Keratinocyte (primary cell): ENCODE data around the gene DUSP3. TPM values are rescaled to one million over a fixed set of nuclear protein-coding genes. Genes with fewer than 3 reads are reported as not detected.

Experiments
- DNase-seq: peaks from one replicate; pipeline ENCODE4 v3.0.0-alpha.2; 2011; ENCODE audit warnings: low read depth, missing footprints, low spot score
- FAIRE-seq: peaks from 2 replicates; lab custom pipeline; 2011; peaks lifted over from hg19 to GRCh38; lab: Jason Lieb, UNC
- H2AFZ ChIP-seq: 2 replicates; pipeline ENCODE4 v1.6.0; 2012; ENCODE audit warnings: low read length, control low read depth, inconsistent platforms; ENCODE audit not compliant: control insufficient read depth
- H3K27ac ChIP-seq: 2 replicates; pipeline ENCODE4 v1.5.1; 2011; ENCODE audit warnings: low read length; ENCODE audit not compliant: control insufficient read depth, insufficient read depth
- H3K27me3 ChIP-seq: 3 replicates; pipeline ENCODE4 v1.6.0; 2011; ENCODE audit warnings: low read length; ENCODE audit not compliant: control insufficient read depth, insufficient read depth; ENCODE audit errors: extremely low read depth
- H3K36me3 ChIP-seq, 2 experiments: 2 replicates in 1 of 2; 3 replicates in 1 of 2; pipeline ENCODE4 v1.5.1; 2011; ENCODE audit warnings: low read length in 2 of 2, mild to moderate bottlenecking in 1 of 2; ENCODE audit not compliant: control insufficient read depth in 2 of 2, insufficient read depth in 2 of 2; ENCODE audit errors: extremely low read depth in 1 of 2
- H3K4me1 ChIP-seq: 3 replicates; pipeline ENCODE4 v1.5.1; 2011; ENCODE audit warnings: low read length; ENCODE audit not compliant: control insufficient read depth, insufficient read depth; ENCODE audit errors: extremely low read depth
- H3K4me2 ChIP-seq: 3 replicates; pipeline ENCODE4 v1.6.0; 2011; ENCODE audit warnings: low read depth, low read length; ENCODE audit not compliant: control insufficient read depth, insufficient read depth; ENCODE audit errors: extremely low read depth
- H3K4me3 ChIP-seq, 3 experiments: fragments of 200-600 bp in 1 of 3; sonication (generic) in 1 of 3; 2 replicates in 2 of 3; 3 replicates in 1 of 3; pipeline ENCODE4 v1.5.1; 2011 to 2016; ENCODE audit warnings: low read length in 3 of 3, mild to moderate bottlenecking in 3 of 3, control low read depth in 2 of 3, inconsistent platforms in 1 of 3, low read depth in 1 of 3, mixed read lengths in 1 of 3, mixed run types in 1 of 3, moderate library complexity in 1 of 3; ENCODE audit not compliant: control insufficient read depth in 2 of 3, insufficient read depth in 2 of 3; ENCODE audit errors: extremely low read depth in 1 of 3
- H3K79me2 ChIP-seq: 2 replicates; pipeline ENCODE4 v1.6.0; 2012; ENCODE audit warnings: low read length; ENCODE audit not compliant: control insufficient read depth, insufficient read depth
- H3K9ac ChIP-seq: 3 replicates; pipeline ENCODE4 v1.6.0; 2011; ENCODE audit warnings: low read length; ENCODE audit not compliant: control insufficient read depth, insufficient read depth; ENCODE audit errors: extremely low read depth
- H3K9me1 ChIP-seq: 3 replicates; pipeline ENCODE4 v1.6.0; 2011; ENCODE audit warnings: low read length; ENCODE audit not compliant: control insufficient read depth, insufficient read depth; ENCODE audit errors: extremely low read depth
- H3K9me3 ChIP-seq: 2 replicates; pipeline ENCODE4 v1.5.1; 2012; ENCODE audit warnings: low read depth, low read length; ENCODE audit not compliant: control insufficient read depth
- H4K20me1 ChIP-seq: 3 replicates; pipeline ENCODE4 v1.6.0; 2011; ENCODE audit warnings: low read length; ENCODE audit not compliant: control insufficient read depth, insufficient read depth; ENCODE audit errors: extremely low read depth
- EZH2 ChIP-seq: IDR thresholded peaks from one replicate; pipeline ENCODE4 v1.6.1; 2012; ENCODE audit warnings: inconsistent platforms, mild to moderate bottlenecking, low read length, moderate library complexity
- dilution Hi-C: fragments of 300-500 bp; cut with MboI; formaldehyde crosslinking; loops from one replicate; pipeline ENCODE4 v1.7.0; 2020; ENCODE audit warnings: low sequenced_read_pairs; ENCODE audit not compliant: extremely low pct_ligation_motif_present
- polyA plus RNA-seq, 5 experiments: library from polyadenylated mRNA; depleted of rRNA in 3 of 5; stranded (reverse) in 3 of 5; stranded (forward) in 1 of 5; unstranded in 1 of 5; fragments of >200 nt; gene quantifications; 1 replicate in 1 of 5; 2 replicates in 3 of 5; 3 replicates in 1 of 5; pipeline versions ENCODE4 v1.2.1 to v1.2.3, GENCODE V29; 2011 to 2012; ENCODE audit warnings: missing spikeins in 2 of 5, low read depth in 1 of 5, low replicate concordance in 1 of 5
- TF ChIP-seq, protein P1 (sequence below), 3 experiments: IDR thresholded peaks in 1 of 3; conservative IDR thresholded peaks in 1 of 3; optimal IDR thresholded peaks in 1 of 3; 2 replicates in 2 of 3; 3 replicates in 1 of 3; pipeline versions ENCODE3 to v1.5.1; 2011; ENCODE audit warnings: low read length in 3 of 3, mild to moderate bottlenecking in 3 of 3, moderate library complexity in 2 of 3, control low read depth in 1 of 3, inconsistent platforms in 1 of 3; ENCODE audit not compliant: insufficient read depth in 2 of 3; ENCODE audit errors: extremely low read depth in 1 of 3

Gene DUSP3
- polyA plus RNA-seq, 1 donor (not counting 4 experiments of a cell fraction or from before 2014, with no cell fraction given), result 39.2 TPM

DNA sequence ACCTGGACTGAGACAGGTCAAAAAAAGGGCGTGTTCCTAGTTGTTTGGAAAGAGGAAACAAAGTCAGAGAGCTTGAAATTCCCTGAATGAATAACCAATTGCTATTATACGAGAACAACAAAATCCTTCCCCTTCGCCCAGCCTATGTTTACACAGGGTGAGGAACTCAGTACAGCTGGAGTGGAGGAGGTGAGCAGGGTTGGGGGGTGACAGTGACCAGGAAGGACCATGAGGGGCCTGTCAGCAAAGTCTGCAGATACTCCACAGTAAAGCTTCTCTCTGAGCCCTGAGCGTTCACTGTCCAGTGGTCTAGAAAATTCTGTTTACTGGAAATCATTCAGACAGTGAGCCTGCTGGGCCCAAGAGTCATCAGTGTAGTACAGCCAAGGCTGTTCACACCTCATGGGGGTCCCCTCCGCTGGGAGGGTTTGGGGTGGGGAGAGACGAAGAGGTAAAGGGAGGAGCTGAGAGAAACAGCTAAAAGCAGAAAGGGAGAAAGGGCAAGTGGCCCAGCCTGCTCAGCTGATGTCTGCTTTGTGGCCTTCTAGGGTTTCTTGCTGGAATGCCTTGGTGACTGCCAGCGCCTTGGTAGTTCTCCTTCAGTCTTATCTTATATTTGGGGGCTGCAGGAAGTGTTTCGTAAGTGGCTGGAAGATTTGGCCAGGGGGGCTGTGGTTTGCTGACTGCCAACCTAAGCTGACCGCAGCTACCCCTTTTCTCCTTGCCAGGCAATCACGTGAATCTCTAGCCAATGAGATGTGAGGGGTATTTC, 5.7 kb downstream of the DUSP3 start:
- dilution Hi-C loops, result no loop called here
- Histone ChIP-seq H3K4me1 (peaks cover 7% of the 10 kb centered on the region), H3K9ac (no peak overlapping the region), H3K79me2 (peaks cover 19% of the 10 kb centered on the region), H3K36me3 (peaks cover 37 to 43% of the 10 kb centered on the region in 2 experiments), H3K9me1 (no peaks in the 10 kb centered on the region), H2AFZ (no peak overlapping the region), H4K20me1 (peaks cover 2% of the 10 kb centered on the region), H3K27ac (no peak overlapping the region), H3K9me3 (no peaks in the 10 kb centered on the region), H3K4me3 (no peak overlapping the region), H3K4me2 (no peak overlapping the region), H3K27me3 (no peaks in the 10 kb centered on the region)
- TF ChIP-seq EZH2, result no peak
- TF ChIP-seq, protein P1, sequence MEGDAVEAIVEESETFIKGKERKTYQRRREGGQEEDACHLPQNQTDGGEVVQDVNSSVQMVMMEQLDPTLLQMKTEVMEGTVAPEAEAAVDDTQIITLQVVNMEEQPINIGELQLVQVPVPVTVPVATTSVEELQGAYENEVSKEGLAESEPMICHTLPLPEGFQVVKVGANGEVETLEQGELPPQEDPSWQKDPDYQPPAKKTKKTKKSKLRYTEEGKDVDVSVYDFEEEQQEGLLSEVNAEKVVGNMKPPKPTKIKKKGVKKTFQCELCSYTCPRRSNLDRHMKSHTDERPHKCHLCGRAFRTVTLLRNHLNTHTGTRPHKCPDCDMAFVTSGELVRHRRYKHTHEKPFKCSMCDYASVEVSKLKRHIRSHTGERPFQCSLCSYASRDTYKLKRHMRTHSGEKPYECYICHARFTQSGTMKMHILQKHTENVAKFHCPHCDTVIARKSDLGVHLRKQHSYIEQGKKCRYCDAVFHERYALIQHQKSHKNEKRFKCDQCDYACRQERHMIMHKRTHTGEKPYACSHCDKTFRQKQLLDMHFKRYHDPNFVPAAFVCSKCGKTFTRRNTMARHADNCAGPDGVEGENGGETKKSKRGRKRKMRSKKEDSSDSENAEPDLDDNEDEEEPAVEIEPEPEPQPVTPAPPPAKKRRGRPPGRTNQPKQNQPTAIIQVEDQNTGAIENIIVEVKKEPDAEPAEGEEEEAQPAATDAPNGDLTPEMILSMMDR (optimal IDR thresholded peaks at IDR 0.05 in 1 of 3, IDR thresholded peaks at IDR 0.05 in 1 of 3, conservative IDR thresholded peaks at IDR 0.05 in 1 of 3; ENCODE audit: extremely low read depth in 1 of 3, insufficient read depth in 2 of 3, low read length in 3 of 3), result no peak
- DNase-seq (no peak), FAIRE-seq (no peak)

DNA sequence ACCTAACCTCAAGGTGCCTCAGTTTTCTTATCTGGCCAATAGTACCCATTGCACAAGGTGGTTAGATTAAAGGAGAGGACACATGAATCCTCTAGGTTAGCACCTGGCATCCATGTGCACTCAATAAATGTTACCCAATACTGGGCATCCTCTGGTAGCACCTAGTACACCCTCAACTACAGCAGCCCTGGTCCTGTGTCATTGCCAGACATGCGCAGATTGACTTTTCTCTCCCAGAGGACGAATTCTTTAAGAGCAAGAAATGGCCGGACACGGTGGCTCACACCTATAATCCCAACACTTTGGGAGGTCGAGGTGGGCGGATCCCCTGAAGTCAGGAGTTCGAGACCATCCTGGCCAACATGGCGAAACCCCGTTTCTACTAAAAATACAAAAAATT, 7.3 kb downstream of the DUSP3 start:
- no peak for FAIRE-seq
- no peaks in the 10 kb centered on the region for H3K9me1 ChIP-seq
- H3K4me1 ChIP-seq, result no peaks in the 10 kb centered on the region
- H3K79me2 ChIP-seq, result peaks cover 10% of the 10 kb centered on the region
- no peak overlapping the region for H3K27ac ChIP-seq
- peaks cover 33 to 40% of the 10 kb centered on the region in 2 experiments for H3K36me3 ChIP-seq
- TF ChIP-seq EZH2, result no peak
- TF ChIP-seq, protein P1 (optimal IDR thresholded peaks at IDR 0.05 in 1 of 3, IDR thresholded peaks at IDR 0.05 in 1 of 3, conservative IDR thresholded peaks at IDR 0.05 in 1 of 3; ENCODE audit: extremely low read depth in 1 of 3, insufficient read depth in 2 of 3, low read length in 3 of 3), result no peak
- DNase-seq, result no peak
- no peaks in the 10 kb centered on the region for H3K9me3 ChIP-seq
- no peak overlapping the region for H2AFZ ChIP-seq
- dilution Hi-C loops, result no loop called here
- H3K4me3 ChIP-seq, result no peak overlapping the region
- H3K9ac ChIP-seq, result no peak overlapping the region
- no peaks in the 10 kb centered on the region for H3K27me3 ChIP-seq
- peaks cover 2% of the 10 kb centered on the region for H4K20me1 ChIP-seq
- H3K4me2 ChIP-seq, result no peak overlapping the region
